ENCODE measurements around the gene CALN1.

GRCh38 chr7:72325561-72325960 lies 86.6 kb downstream of the CALN1 start:
- TF ChIP-seq CTCF (IDR thresholded peaks at IDR 0.05) (no peak), POLR2A (IDR thresholded peaks at IDR 0.05) (no peak), EP300 (IDR thresholded peaks at IDR 0.05) (no peak)
